Neural cell (in vitro differentiated cells): ENCODE data around the gene OTOG.

Experiments
- CTCF ChIP-seq: fragments of 450-650 bp; IDR thresholded peaks from 2 replicates; pipeline ENCODE4 v1.5.1; 2014; ENCODE audit warnings: antibody characterized with exemption, mild to moderate bottlenecking, moderate library complexity; ENCODE audit not compliant: poor library complexity, severe bottlenecking
- EZH2 ChIP-seq: fragments of 200-600, 300-800 bp; shearing (Covaris generic), sonication (generic); IDR thresholded peaks from 2 replicates; pipeline ENCODE4 v1.6.1; 2014; ENCODE audit warnings: antibody characterized with exemption, low read length, borderline replicate concordance, mild to moderate bottlenecking; ENCODE audit not compliant: insufficient read depth, poor library complexity, severe bottlenecking

GRCh38 chr11:17613428-17613962, 66.4 kb downstream of the OTOG start:
- no peak for TF ChIP-seq EZH2
- no peak for TF ChIP-seq CTCF
